K562 (cell line): ENCODE results near the gene MRPS18B. TPM values are rescaled to one million over a fixed set of nuclear protein-coding genes. Genes with fewer than 3 reads are reported as not detected.

ENCODE experiments used
- CAMTA2 ChIP-seq: fragments of 250-450 bp; sonication (Bioruptor Pico); conservative IDR thresholded peaks from 2 replicates; pipeline ENCODE4 v1.5.1; 2022
- ESRRB ChIP-seq: fragments of 250-450 bp; sonication (Bioruptor Pico); IDR thresholded peaks from 2 replicates; pipeline ENCODE4 v1.5.0; 2020; ENCODE audit warnings: mild to moderate bottlenecking, moderate library complexity, borderline replicate concordance
- GABPB1 ChIP-seq: sonication (generic); formaldehyde crosslinking; IDR thresholded peaks from 2 replicates; pipeline ENCODE4 v1.8.0; 2022; ENCODE audit warnings: mild to moderate bottlenecking, missing genetic modification reagents
- GTF2A2 ChIP-seq: IDR thresholded peaks from 2 replicates; pipeline ENCODE4 v1.6.1; 2016; ENCODE audit warnings: mild to moderate bottlenecking, missing genetic modification characterization, missing compliant biosample characterization
- HMBOX1 ChIP-seq: sonication (generic); IDR thresholded peaks from 2 replicates; pipeline ENCODE4 v1.6.1; 2016
- KAT2B ChIP-seq: IDR thresholded peaks from one replicate; pipeline ENCODE4 v1.6.1; 2012; ENCODE audit warnings: low read depth, mild to moderate bottlenecking, control low read depth, inconsistent platforms, low read length, moderate library complexity
- KLF13 ChIP-seq: fragments of 450-650 bp; IDR thresholded peaks from 2 replicates; pipeline ENCODE4 v1.6.1; 2016; ENCODE audit warnings: missing genetic modification characterization, low read depth, mild to moderate bottlenecking, missing compliant biosample characterization, moderate library complexity, borderline replicate concordance
- NFYB ChIP-seq: IDR thresholded peaks from 2 replicates; pipeline ENCODE4 v1.6.1; 2011; ENCODE audit warnings: mild to moderate bottlenecking, moderate library complexity; ENCODE audit not compliant: insufficient read length; ENCODE audit errors: extremely low read depth
- PHF8 ChIP-seq: fragments of 200-600 bp; sonication (generic); IDR thresholded peaks from 2 replicates; pipeline ENCODE4 v1.6.1; 2012; ENCODE audit warnings: mixed run types, mild to moderate bottlenecking, inconsistent platforms, low read length, moderate library complexity, borderline replicate concordance
- REST ChIP-seq, 2 experiments: fragments of 450-650 bp; formaldehyde crosslinking in 1 of 2; IDR thresholded peaks; 2 replicates each; pipeline versions ENCODE4 v1.4.0 to v1.6.1; 2014 to 2020; ENCODE audit warnings: mild to moderate bottlenecking in 2 of 2, borderline replicate concordance in 1 of 2, low read depth in 1 of 2
- SAP30 ChIP-seq: fragments of 200-600 bp; sonication (generic); IDR thresholded peaks from 2 replicates; pipeline ENCODE4 v1.6.1; 2012; ENCODE audit warnings: borderline replicate concordance, low read depth, mild to moderate bottlenecking, moderate library complexity, low read length, control low read depth, inconsistent platforms; ENCODE audit not compliant: insufficient read depth, poor library complexity, severe bottlenecking
- SP1 ChIP-seq: sonication (generic); formaldehyde crosslinking; IDR thresholded peaks from 2 replicates; pipeline ENCODE4 v1.8.1; 2022; ENCODE audit warnings: mild to moderate bottlenecking, missing genetic modification reagents
- SRSF1 ChIP-seq: fragments of 200-400 bp; formaldehyde crosslinking; IDR thresholded peaks from 2 replicates; pipeline ENCODE4 v1.6.1; 2017; ENCODE audit warnings: mild to moderate bottlenecking, low read depth, low read length, moderate library complexity
- ZNF512 ChIP-seq: IDR thresholded peaks from 2 replicates; pipeline ENCODE4 v1.6.1; 2016; ENCODE audit warnings: missing genetic modification characterization, missing compliant biosample characterization
- ZNF76 ChIP-seq: fragments of 250-450 bp; sonication (Bioruptor Pico); IDR thresholded peaks from 2 replicates; pipeline ENCODE4 v1.4.0; 2020; ENCODE audit warnings: mild to moderate bottlenecking, moderate library complexity, borderline replicate concordance
- polyA plus RNA-seq, 8 experiments: library from polyadenylated mRNA; depleted of rRNA in 4 of 8; stranded (reverse) in 5 of 8; unstranded in 3 of 8; fragments of >200 nt; fragmentation: Nextera tagmentation in 2 of 8; fragmentation: Illumina TruSeq in 1 of 8; extraction: Ambion mirVana in 2 of 8; extraction: Trizol in 1 of 8; gene quantifications; 2 replicates each; pipeline versions ENCODE4 v1.2.1 to v1.2.3, GENCODE V29; 2011 to 2014; ENCODE audit warnings: inconsistent platforms in 1 of 8, missing spikeins in 1 of 8
- total RNA-seq, 7 experiments: library from RNA; depleted of rRNA in 6 of 7; stranded (reverse); fragments of >200 nt in 6 of 7; fragmentation: Illumina TruSeq in 2 of 7; extraction: Trizol in 2 of 7; gene quantifications; 2 replicates each; pipeline versions ENCODE4 v1.2.1 to v1.2.3, GENCODE V29; 2011 to 2021; ENCODE audit warnings: low replicate concordance in 1 of 7

The MRPS18B gene
- total and polyA plus RNA-seq, 9 of the 15 experiments (the other 6 are each of a cell fraction or from before 2014, with no cell fraction given), result 132 to 383 (median 178) TPM

GRCh38 chr6:30626484-30627366 is 9.1 kb downstream of the MRPS18B start, which contains the start of gene ATAT1 (continued):
- TF ChIP-seq REST (IDR thresholded peaks at IDR 0.05; ENCODE audit: borderline replicate concordance) (no peak), REST (CRISPR knock-in tag; IDR thresholded peaks at IDR 0.05; ENCODE audit: low read depth) (peak; percentile 51; the same call in 1 of the 2 replicates), SRSF1 (0 out of 2 replicates have a peak, but pooled peaks have one; percentile 31), NFYB (no peak), ESRRB (CRISPR knock-in tag) (0 out of 2 replicates have a peak, but pooled peaks have one; percentile 15), GTF2A2 (no peak), HMBOX1 (no peak), PHF8 (peak; percentile 59; the same call in 1 of the 2 replicates), ZNF512 (tag) (no peak), KAT2B (no peak), SAP30 (peak; percentile 60), KLF13 (tag) (peak; percentile 74; the same call in 1 of the 2 replicates), ZNF76 (CRISPR knock-in tag) (no peak), CAMTA2 (CRISPR knock-in tag) (0 out of 2 replicates have a peak, but pooled peaks have one; percentile 32), SP1 (CRISPR knock-in tag) (peak; percentile 34; the same call in 1 of the 2 replicates), GABPB1 (CRISPR knock-in tag) (peak; percentile 82)
